H9 (cell line): ENCODE results near the gene NFKBIA. TPM values are rescaled to one million over a fixed set of nuclear protein-coding genes. Genes with fewer than 3 reads are reported as not detected.
"Not testable (repeated sequence)": the region's sequence is repeated elsewhere in the genome, so short reads cannot be mapped to it uniquely, and the experiment has no call there.

Experiments used
- DNase-seq: peaks from one replicate; pipeline ENCODE4 v3.0.0-alpha.2; 2017
- H2AFZ ChIP-seq: one replicate; pipeline ENCODE4 v1.6.1; 2013; ENCODE audit warnings: mild to moderate bottlenecking, low read length, control low read depth, moderate library complexity
- H2AK5ac ChIP-seq: 2 replicates; pipeline ENCODE4 v1.6.1; 2013; ENCODE audit warnings: low read length, control low read depth, mixed read lengths; ENCODE audit not compliant: insufficient read length
- H2BK120ac ChIP-seq: one replicate; pipeline ENCODE4 v1.6.1; 2013; ENCODE audit warnings: low read depth, mild to moderate bottlenecking, low read length, control low read depth, inconsistent platforms; ENCODE audit not compliant: poor library complexity, severe bottlenecking
- H2BK12ac ChIP-seq: 2 replicates; pipeline ENCODE4 v1.6.1; 2013; ENCODE audit warnings: low read length, control low read depth, mixed read lengths, low read depth; ENCODE audit not compliant: insufficient read length
- H2BK15ac ChIP-seq: 2 replicates; pipeline ENCODE4 v1.6.1; 2013; ENCODE audit warnings: low read depth, low read length, control low read depth
- H2BK20ac ChIP-seq: one replicate; pipeline ENCODE4 v1.6.1; 2013; ENCODE audit warnings: low read depth, mild to moderate bottlenecking, low read length, control low read depth, inconsistent platforms; ENCODE audit not compliant: poor library complexity, severe bottlenecking
- H2BK5ac ChIP-seq: 2 replicates; pipeline ENCODE4 v1.6.1; 2013; ENCODE audit warnings: low read length, control low read depth, mixed read lengths; ENCODE audit not compliant: insufficient read length
- H3K14ac ChIP-seq: 2 replicates; pipeline ENCODE4 v1.6.1; 2013; ENCODE audit warnings: low read length, control low read depth; ENCODE audit not compliant: insufficient read depth
- H3K18ac ChIP-seq: 2 replicates; pipeline ENCODE4 v1.6.1; 2013; ENCODE audit warnings: low read depth, mild to moderate bottlenecking, mixed read lengths, low read length, control low read depth; ENCODE audit not compliant: insufficient read length
- H3K23ac ChIP-seq: 2 replicates; pipeline ENCODE4 v1.6.1; 2013; ENCODE audit warnings: low read length, control low read depth, mixed read lengths, low read depth; ENCODE audit not compliant: insufficient read length
- H3K23me2 ChIP-seq: 2 replicates; pipeline ENCODE4 v1.6.1; 2013; ENCODE audit warnings: low read depth, mild to moderate bottlenecking, mixed read lengths, low read length, control low read depth; ENCODE audit not compliant: insufficient read length, poor library complexity, severe bottlenecking
- H3K27ac ChIP-seq: 2 replicates; pipeline ENCODE4 v1.5.1; 2013; ENCODE audit warnings: low read length, control low read depth, mixed read lengths, low read depth; ENCODE audit not compliant: insufficient read length
- H3K27me3 ChIP-seq: 2 replicates; pipeline ENCODE4 v1.6.1; 2013; ENCODE audit warnings: low read length, control low read depth, inconsistent platforms; ENCODE audit not compliant: insufficient read depth
- H3K4ac ChIP-seq: 2 replicates; pipeline ENCODE4 v1.6.1; 2013; ENCODE audit warnings: low read depth, mild to moderate bottlenecking, control low read depth, inconsistent platforms, low read length, moderate library complexity
- H3K4me1 ChIP-seq: 2 replicates; pipeline ENCODE4 v1.6.1; 2013; ENCODE audit warnings: low read length, control low read depth, inconsistent platforms; ENCODE audit not compliant: insufficient read depth
- H3K4me2 ChIP-seq: 2 replicates; pipeline ENCODE4 v1.6.1; 2013; ENCODE audit warnings: low read length, control low read depth, mixed read lengths; ENCODE audit not compliant: insufficient read length, insufficient read depth
- H3K56ac ChIP-seq: 2 replicates; pipeline ENCODE4 v1.6.1; 2013; ENCODE audit warnings: low read depth, mild to moderate bottlenecking, mixed read lengths, low read length, control low read depth; ENCODE audit not compliant: insufficient read length
- H3K79me1 ChIP-seq: 2 replicates; pipeline ENCODE4 v1.6.1; 2013; ENCODE audit warnings: low read depth, mild to moderate bottlenecking, moderate library complexity, low read length, control low read depth, inconsistent platforms; ENCODE audit not compliant: insufficient read depth, poor library complexity, severe bottlenecking
- H3K79me2 ChIP-seq: 2 replicates; pipeline ENCODE4 v1.6.1; 2013; ENCODE audit warnings: low read length, control low read depth, inconsistent platforms; ENCODE audit not compliant: insufficient read depth
- H3K9ac ChIP-seq: 2 replicates; pipeline ENCODE4 v1.6.1; 2013; ENCODE audit warnings: low read length, control low read depth, mixed read lengths; ENCODE audit not compliant: insufficient read length; ENCODE audit errors: extremely low read depth
- H3K9me3 ChIP-seq: one replicate; pipeline ENCODE4 v1.6.1; 2013; ENCODE audit warnings: low read depth, low read length, inconsistent platforms; ENCODE audit not compliant: control insufficient read depth
- H3T11ph ChIP-seq: one replicate; pipeline ENCODE4 v1.6.1; 2013; ENCODE audit warnings: mild to moderate bottlenecking, low read length, control low read depth, inconsistent platforms
- H4K20me1 ChIP-seq: one replicate; pipeline ENCODE4 v1.6.1; 2013; ENCODE audit not compliant: control insufficient read depth, insufficient read length, insufficient read depth
- H4K5ac ChIP-seq: 2 replicates; pipeline ENCODE4 v1.6.1; 2013; ENCODE audit warnings: low read depth, mild to moderate bottlenecking, mixed read lengths, low read length, control low read depth; ENCODE audit not compliant: insufficient read length
- H4K8ac ChIP-seq: replicated peaks from 2 replicates; pipeline ENCODE4 v1.6.1; 2013; ENCODE audit warnings: low read length, control low read depth, mixed read lengths, low read depth; ENCODE audit not compliant: insufficient read length
- H4K91ac ChIP-seq: 2 replicates; pipeline ENCODE4 v1.6.1; 2013; ENCODE audit warnings: low read depth, mild to moderate bottlenecking, moderate library complexity, mixed read lengths, low read length, control low read depth; ENCODE audit not compliant: insufficient read length
- H3K27ac Mint-ChIP-seq, 3 experiments: 2 replicates in 2 of 3; 3 replicates in 1 of 3; pipeline ENCODE4 v1.8.0; 2020 to 2021; ENCODE audit warnings: mixed read lengths in 3 of 3, mild to moderate bottlenecking in 1 of 3, moderate library complexity in 1 of 3
- H3K27me3 Mint-ChIP-seq: 2 replicates; pipeline ENCODE4 v1.8.0; 2021; ENCODE audit warnings: low read depth, mild to moderate bottlenecking, moderate library complexity, mixed read lengths
- H3K36me3 Mint-ChIP-seq, 3 experiments: 2 replicates in 2 of 3; 3 replicates in 1 of 3; pipeline ENCODE4 v1.8.0; 2020 to 2021; ENCODE audit warnings: low read depth in 3 of 3, mixed read lengths in 3 of 3; ENCODE audit not compliant: insufficient read depth in 1 of 3
- H3K4me1 Mint-ChIP-seq, 2 experiments: 2 replicates each; pipeline ENCODE4 v1.8.0; 2020; ENCODE audit warnings: mixed read lengths in 2 of 2
- H3K4me3 Mint-ChIP-seq, 2 experiments: 2 replicates in 1 of 2; 3 replicates in 1 of 2; pipeline ENCODE4 v1.8.0; 2020 to 2021; ENCODE audit warnings: mild to moderate bottlenecking in 2 of 2, mixed read lengths in 2 of 2, moderate library complexity in 1 of 2
- H3K9me3 Mint-ChIP-seq, 2 experiments: 2 replicates in 1 of 2; 3 replicates in 1 of 2; pipeline ENCODE4 v1.8.0; 2020; ENCODE audit warnings: mild to moderate bottlenecking in 2 of 2, mixed read lengths in 2 of 2, moderate library complexity in 1 of 2
- CTCF ChIP-seq: fragments of 200-600 bp; sonication (generic); conservative IDR thresholded peaks from 3 replicates; pipeline ENCODE4 v1.8.0; 2021; ENCODE audit warnings: antibody characterized with exemption, mild to moderate bottlenecking
- WGBS: extraction: QIAGEN DNeasy Blood & Tissue Kit; methylation state at CpG from one replicate; pipeline ENCODE4 v1.1.7; 2013; ENCODE audit warnings: missing lambda C conversion rate, low lambda C conversion rate, mixed read lengths; ENCODE audit not compliant: insufficient read length; ENCODE audit errors: extremely low coverage; 5-methylcytosine and 5-hydroxymethylcytosine counted together
- total RNA-seq: library from RNA; stranded (reverse); gene quantifications from 2 replicates; pipeline ENCODE4 v1.2.1, GENCODE V29; 2021

The NFKBIA gene
- total RNA-seq, 1 experiment from 2014 or later, result 38.4 TPM

GRCh38 chr14:35361141-35361480 is 43.4 kb downstream of the NFKBIA start:
- Histone ChIP-seq H3K18ac (no peak overlapping the region), H3K23ac (no peak overlapping the region), H3K4me1 (no peaks in the 10 kb centered on the region), H3T11ph (no peak overlapping the region), H3K23me2 (no peaks in the 10 kb centered on the region), H3K27me3 (no peaks in the 10 kb centered on the region), H3K27ac (no peak overlapping the region), H2AFZ (no peak overlapping the region), H3K79me1 (no peaks in the 10 kb centered on the region), H2BK20ac (no peak overlapping the region), H3K4me2 (no peak overlapping the region), H3K4ac (no peak overlapping the region), H4K20me1 (no peaks in the 10 kb centered on the region), H2BK5ac (no peak overlapping the region), H4K91ac (no peak overlapping the region), H3K9ac (no peak overlapping the region), H2BK12ac (no peak overlapping the region), H3K56ac (no peak overlapping the region), H4K5ac (no peak overlapping the region), H3K14ac (no peak overlapping the region), H4K8ac (no peak overlapping the region), H2BK120ac (no peak overlapping the region), H3K79me2 (no peaks in the 10 kb centered on the region), H2AK5ac (no peak overlapping the region), H2BK15ac (no peak overlapping the region), H3K9me3 (no peaks in the 10 kb centered on the region)
- Mint-ChIP-seq H3K27me3 (no peaks in the 10 kb centered on the region), H3K9me3 (no peaks in the 10 kb centered on the region), H3K4me3 (no peak overlapping the region), H3K36me3 (no peaks in the 10 kb centered on the region), H3K4me1 (0 out of 4 replicates have a peak, but pooled peaks cover 2 to 3% of the 10 kb centered on the region in 2 experiments), H3K27ac (no peak overlapping the region)
- DNase-seq, result no peak
- WGBS, result no CpG with 5 or more reads among the region's 8 CpGs
- no peak for TF ChIP-seq CTCF

- not testable (repeated sequence) for H2AFZ ChIP-seq, H3K14ac ChIP-seq, H3K4me1 ChIP-seq, H2BK20ac ChIP-seq, DNase-seq, H3K27ac Mint-ChIP-seq, H4K20me1 ChIP-seq, H3K36me3 Mint-ChIP-seq, H3K23me2 ChIP-seq, H3K18ac ChIP-seq, H3K56ac ChIP-seq, H3K79me1 ChIP-seq, H2BK120ac ChIP-seq, H3K27ac ChIP-seq, H3K4me2 ChIP-seq, H4K5ac ChIP-seq, H3K9me3 Mint-ChIP-seq, H2BK5ac ChIP-seq, H3T11ph ChIP-seq, H3K23ac ChIP-seq, H3K4ac ChIP-seq, H3K27me3 ChIP-seq, H3K27me3 Mint-ChIP-seq, H4K8ac ChIP-seq, H3K79me2 ChIP-seq, H3K4me1 Mint-ChIP-seq, H2BK15ac ChIP-seq, H2BK12ac ChIP-seq, H3K4me3 Mint-ChIP-seq, H4K91ac ChIP-seq, H3K9me3 ChIP-seq, H2AK5ac ChIP-seq, H3K9ac ChIP-seq
- WGBS, result no CpG with 5 or more reads among the region's 7 CpGs
These were observed 44.9 kb downstream of the NFKBIA start for GRCh38 chr14:35359655-35360054.
